Aorta (tissue), 5 donors: ENCODE measurements around the gene FLVCR2. TPM values are rescaled to one million over a fixed set of nuclear protein-coding genes. Genes with fewer than 3 reads are reported as not detected.
"Not testable (repeated sequence)": the region's sequence is repeated elsewhere in the genome, so short reads cannot be mapped to it uniquely, and the experiment has no call there.

ENCODE experiments used
- ATAC-seq: fragments of 200-7000 bp; cut with Tn5 transposase; one replicate; pipeline ENCODE4 v1.9.1; 2022; ENCODE audit warnings: moderate library complexity; ENCODE audit not compliant: low FRiP score
- DNase-seq, 2 donors: peaks; one replicate each; pipeline ENCODE4 v3.0.0-alpha.2; 2020
- H3K27ac ChIP-seq, 2 donors: one replicate each; pipeline ENCODE4 v1.5.1; 2013; ENCODE audit warnings: low read length in 2 of 2, mild to moderate bottlenecking in 2 of 2, moderate library complexity in 2 of 2, control low read depth in 1 of 2, inconsistent platforms in 1 of 2, low read depth in 1 of 2
- H3K27me3 ChIP-seq, 2 donors: one replicate each; pipeline ENCODE4 v1.6.1; 2013; ENCODE audit warnings: control low read depth in 1 of 2, low read length in 1 of 2, mild to moderate bottlenecking in 1 of 2, moderate library complexity in 1 of 2; ENCODE audit not compliant: insufficient read depth in 2 of 2, control insufficient read depth in 1 of 2
- H3K36me3 ChIP-seq, 2 donors: one replicate each; pipeline ENCODE4 v1.6.1; 2013; ENCODE audit warnings: control low read depth in 1 of 2, low read length in 1 of 2, mild to moderate bottlenecking in 1 of 2; ENCODE audit not compliant: insufficient read depth in 2 of 2, control insufficient read depth in 1 of 2
- H3K4me1 ChIP-seq, 2 donors: one replicate each; pipeline ENCODE4 v1.6.1; 2013; ENCODE audit warnings: low read length in 2 of 2, control low read depth in 1 of 2, mild to moderate bottlenecking in 1 of 2, moderate library complexity in 1 of 2; ENCODE audit not compliant: insufficient read depth in 2 of 2, control insufficient read depth in 1 of 2
- H3K4me3 ChIP-seq, 2 donors: one replicate each; pipeline ENCODE4 v1.5.1; 2013; ENCODE audit warnings: low read length in 2 of 2, control low read depth in 1 of 2, mild to moderate bottlenecking in 1 of 2
- H3K9me3 ChIP-seq: one replicate; pipeline ENCODE4 v1.6.1; 2013; ENCODE audit warnings: mild to moderate bottlenecking, low read length; ENCODE audit not compliant: control insufficient read depth
- WGBS, 2 donors: extraction: QIAGEN DNeasy Blood & Tissue Kit; methylation state at CpG; one replicate each; pipeline ENCODE4 v1.1.7; 2013; 5-methylcytosine and 5-hydroxymethylcytosine counted together
- intact Hi-C, 2 donors: fragments of 100-400 bp; cut with DNase I; formaldehyde crosslinking; loops; one replicate each; pipeline versions ENCODE4 v1.14.2 to v1.15.0; 2022
- polyA plus RNA-seq, 2 donors: library from polyadenylated mRNA; stranded (reverse); fragments of 200-250 nt; gene quantifications; one replicate each; pipeline ENCODE4 v1.2.3, GENCODE V29; 2013
- total RNA-seq, 2 donors: library from RNA; stranded (reverse); fragmentation: NEBNext Ultra II Directional; extraction: Animal tissue kit (Norgen Biotek cat#: 25700); gene quantifications; one replicate each; pipeline ENCODE4 v1.2.1, GENCODE V29; 2021
- donor health status: healthy with polysubstance abuse.
- donor health status: Bipolar disorder and iron deficiency.
- donor health status: DM: no; HTN: no; CAD: no.
- donor health status: DM: no; HTN: no; CAD: no.
- donor health status: DM: yes; HTN: yes; CAD: no.

Gene FLVCR2
- total and polyA plus RNA-seq, 4 donors: 0.38 to 15.4 (median 11.1) TPM

- 88 to 90% methylated on average over 6 of the region's 6 CpGs for WGBS, 2 donors
- peaks cover 2 to 12% of the 10 kb centered on the region in 2 donors for H3K36me3 ChIP-seq
Observed at GRCh38 chr14:75695025-75695424, 116.6 kb downstream of the FLVCR2 start.

GRCh38 chr14:75697386-75697785, 119.0 kb downstream of the FLVCR2 start:
- DNase-seq: no peak
- peaks cover 0 to 3% of the 10 kb centered on the region in 2 donors for H3K4me1 ChIP-seq
- no peak for ATAC-seq
- WGBS, 2 donors: 89 to 92% methylated on average over 1 of the region's 1 CpG
- H3K36me3 ChIP-seq: peaks cover 0 to 8% of the 10 kb centered on the region in 2 donors
- no peaks in the 10 kb centered on the region for H3K27me3 ChIP-seq
- H3K27ac ChIP-seq: no peak overlapping the region
- no peak overlapping the region for H3K4me3 ChIP-seq
- intact Hi-C loops: no loop called here
- H3K9me3 ChIP-seq: no peaks in the 10 kb centered on the region

More at GRCh38 chr14:75695025-75695424, 116.6 kb downstream of the FLVCR2 start:
- H3K9me3 ChIP-seq, H3K27ac ChIP-seq, H3K4me1 ChIP-seq, H3K4me3 ChIP-seq, H3K27me3 ChIP-seq, ATAC-seq, intact Hi-C loops, DNase-seq: not testable (repeated sequence)

Other genes with a start within 250 kb of the FLVCR2 start
- 10 to 100 TPM; 48.3 to 50.2 TPM for gene JDP2, start 150.6 kb upstream of the FLVCR2 start, total RNA-seq
- gene JDP2, start 150.6 kb upstream of the FLVCR2 start, polyA plus RNA-seq: 10 to 100 TPM; 20.9 to 39.7 TPM
- 1 to 10 TPM; 2.6 to 3.2 TPM for gene BATF, start 56.2 kb upstream of the FLVCR2 start, total RNA-seq
- 1 to 10 TPM; 2.1 to 8.0 TPM for gene BATF, start 56.2 kb upstream of the FLVCR2 start, polyA plus RNA-seq
- gene ERG28, start 82.3 kb downstream of the FLVCR2 start, total RNA-seq: 10 to 100 TPM; 10.4 to 11.5 TPM
- gene ERG28, start 82.3 kb downstream of the FLVCR2 start, polyA plus RNA-seq: 10 to 100 TPM; 10.9 to 11.9 TPM
- gene TTLL5, start 82.6 kb downstream of the FLVCR2 start, total RNA-seq: 10 to 100 TPM; 27.5 to 40.8 TPM
- 10 to 100 TPM in 1 of 2 donors, 1 to 10 TPM in 1; 7.7 to 18.2 TPM for gene TTLL5, start 82.6 kb downstream of the FLVCR2 start, polyA plus RNA-seq